HG03565 (cell line): ENCODE results near the gene BMERB1.
"Not testable (repeated sequence)": the region's sequence is repeated elsewhere in the genome, so short reads cannot be mapped to it uniquely, and the experiment has no call there.

Source experiments
- ATAC-seq: cut with Tn5 transposase; IDR thresholded peaks from one replicate; pipeline ENCODE4 v1.9.1; 2021; ENCODE audit warnings: mild to moderate bottlenecking, moderate library complexity; ENCODE audit not compliant: unreplicated experiment

Gene BMERB1

GRCh38 chr16:15459791-15460190, 25.4 kb downstream of the BMERB1 start:
- ATAC-seq, result no peak

GRCh38 chr16:15460601-15461000, 26.2 kb downstream of the BMERB1 start:
- ATAC-seq, result no peak

GRCh38 chr16:15461376-15461775, 27.0 kb downstream of the BMERB1 start:
- no peak for ATAC-seq

- ATAC-seq, result no peak
Observed at GRCh38 chr16:15464401-15465186, 30.2 kb downstream of the BMERB1 start.

- no peak for ATAC-seq
Observed at GRCh38 chr16:15466131-15466530, 31.7 kb downstream of the BMERB1 start.

- no peak for ATAC-seq
Observed at GRCh38 chr16:15466886-15467781, 32.7 kb downstream of the BMERB1 start.

GRCh38 chr16:15476971-15477370, 42.6 kb downstream of the BMERB1 start:
- not testable (repeated sequence) for ATAC-seq

DNA sequence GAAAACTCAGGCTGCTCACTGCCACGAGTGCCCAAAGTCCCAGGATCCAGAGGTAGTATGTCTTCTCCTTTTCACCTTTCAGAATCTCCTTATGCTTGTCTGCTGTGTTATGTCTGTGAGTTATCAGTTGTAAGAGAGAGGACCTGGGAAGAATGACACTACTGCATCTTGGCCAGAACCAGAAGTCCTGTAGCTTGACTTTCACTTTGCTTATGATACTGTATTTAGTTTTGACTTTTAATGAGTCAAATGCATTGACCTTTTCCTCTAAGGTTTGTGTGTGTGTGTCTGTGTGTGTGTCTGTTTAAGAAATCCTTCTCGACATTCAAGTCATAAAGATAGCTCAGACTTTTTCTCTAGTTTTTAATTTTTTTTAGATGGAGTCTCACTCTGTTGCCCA, 43.4 kb downstream of the BMERB1 start:
- ATAC-seq, result no peak

DNA sequence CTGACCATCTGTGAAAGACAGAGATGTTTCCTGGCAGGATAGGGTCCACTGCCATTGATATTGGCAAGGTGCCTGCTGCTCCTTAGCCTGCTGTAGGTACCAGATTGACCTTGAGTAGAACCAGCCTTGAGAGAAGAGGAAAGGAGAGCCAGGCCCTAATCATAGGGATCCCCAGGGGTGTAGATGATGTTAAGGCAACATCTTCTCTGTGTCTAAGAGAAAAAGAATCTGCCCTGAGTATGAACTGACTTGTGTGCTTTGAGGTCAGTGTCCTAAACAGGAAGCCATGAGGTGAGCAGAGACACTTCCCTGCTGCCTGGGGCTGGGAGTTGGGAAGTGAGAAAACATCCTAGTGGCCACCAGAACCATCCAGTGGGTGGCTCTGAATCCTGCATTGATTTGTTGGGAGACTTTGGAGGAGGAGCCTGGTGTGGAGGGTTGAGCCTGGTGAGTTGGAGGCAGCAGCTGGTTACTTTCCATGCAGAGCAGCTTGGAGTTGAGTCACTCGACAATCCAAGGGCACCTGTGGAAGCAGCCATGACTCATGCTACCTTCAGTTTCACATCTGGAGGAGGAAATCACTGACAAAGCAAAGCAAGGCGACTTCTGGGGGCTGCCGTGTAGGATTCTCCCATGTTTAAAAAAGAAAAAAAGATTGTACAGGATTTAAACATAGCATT, 47.8 kb downstream of the BMERB1 start:
- ATAC-seq, result no peak

- no peak for ATAC-seq
Observed at GRCh38 chr16:15482748-15483298, 48.4 kb downstream of the BMERB1 start.

- ATAC-seq, result no peak
Observed at GRCh38 chr16:15483857-15484256, 49.5 kb downstream of the BMERB1 start.

- no peak for ATAC-seq
Observed at GRCh38 chr16:15484662-15485061, 50.3 kb downstream of the BMERB1 start.

DNA sequence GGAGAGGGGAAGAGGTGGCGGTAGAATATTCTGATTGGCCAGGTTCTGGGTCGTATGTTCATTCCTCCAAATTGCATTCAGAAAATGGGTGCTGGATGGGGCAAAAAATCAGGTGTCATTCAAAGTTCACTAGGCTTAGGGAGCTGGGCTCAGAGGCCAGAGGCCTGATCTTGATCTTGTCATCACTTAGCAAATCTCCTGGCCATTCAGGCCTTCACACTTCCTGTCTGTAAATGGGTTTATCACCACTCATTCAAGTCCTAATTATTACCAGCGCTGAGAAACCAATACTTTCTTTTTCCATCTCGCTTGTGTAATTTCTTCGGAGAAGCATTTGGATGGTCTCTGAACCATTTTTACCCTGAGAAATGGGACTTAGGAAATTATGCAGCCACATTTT, 50.8 kb downstream of the BMERB1 start:
- no peak for ATAC-seq

DNA sequence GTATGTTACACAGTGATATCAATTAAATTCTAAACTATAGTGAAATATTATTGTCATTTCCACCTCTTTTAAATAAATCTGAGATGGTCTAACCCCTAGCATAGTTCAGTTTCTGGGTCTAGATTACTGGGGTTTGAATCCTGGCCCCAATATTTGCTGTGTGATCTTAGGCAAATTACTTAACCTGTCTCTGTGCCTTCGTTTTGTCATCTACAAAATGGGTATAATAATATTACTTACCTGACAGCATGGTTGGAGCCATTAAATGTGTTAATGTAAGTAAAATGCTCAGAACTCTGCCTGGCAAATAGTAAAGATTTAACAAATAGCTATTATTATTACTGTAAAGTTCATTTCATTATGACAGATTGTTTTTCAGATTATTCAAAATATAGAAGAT, 52.3 kb downstream of the BMERB1 start:
- ATAC-seq, result no peak

- ATAC-seq, result no peak
Observed at GRCh38 chr16:15487336-15488284, 53.2 kb downstream of the BMERB1 start.

- ATAC-seq, result no peak
Observed at GRCh38 chr16:15489016-15489415, 54.6 kb downstream of the BMERB1 start.

- ATAC-seq, result no peak
Observed at GRCh38 chr16:15490123-15490711, 55.8 kb downstream of the BMERB1 start.

- ATAC-seq, result no peak
Observed at GRCh38 chr16:15491411-15491810, 57.0 kb downstream of the BMERB1 start.

GRCh38 chr16:15492091-15492740, 57.8 kb downstream of the BMERB1 start:
- ATAC-seq, result no peak
